ENCODE results near the gene PTGS2.
"Not testable (repeated sequence)": the region's sequence is repeated elsewhere in the genome, so short reads cannot be mapped to it uniquely, and the experiment has no call there.

DNA sequence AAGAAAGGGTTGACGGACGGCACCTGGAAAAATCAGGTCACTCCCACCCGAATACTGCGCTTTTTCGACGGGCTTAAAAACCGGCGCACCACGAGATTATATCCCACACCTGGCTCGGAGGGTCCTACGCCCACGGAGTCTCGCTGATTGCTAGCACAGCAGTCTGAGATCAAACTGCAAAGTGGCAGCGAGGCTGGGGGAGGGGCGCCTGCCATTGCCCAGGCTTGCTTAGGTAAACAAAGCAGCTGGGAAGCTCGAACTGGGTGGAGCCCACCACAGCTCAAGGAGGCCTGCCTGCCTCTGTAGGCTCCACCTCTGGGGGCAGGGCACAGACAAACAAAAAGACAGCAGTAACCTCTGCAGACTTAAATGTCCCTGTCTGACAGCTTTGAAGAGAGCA, 42.7 kb downstream of the PTGS2 start:
- TF ChIP-seq CTCF, POLR2A (IDR thresholded peaks at IDR 0.05): not testable (repeated sequence)

All from heart left ventricle (tissue), 13 donors.